ENCODE data around the gene SOAT1. TPM values are rescaled to one million over a fixed set of nuclear protein-coding genes. Genes with fewer than 3 reads are reported as not detected.
"Not testable (repeated sequence)": the region's sequence is repeated elsewhere in the genome, so short reads cannot be mapped to it uniquely, and the experiment has no call there.

Gene SOAT1
- polyA plus RNA-seq, 1 of the 3 experiments (the other 2 are of a cell fraction): 8.1 TPM

GRCh38 chr1:179385510-179385909 is 91.9 kb downstream of the SOAT1 start:
- Histone ChIP-seq H3F3A (replicated peaks; ENCODE audit: insufficient read depth) (no peaks in the 10 kb centered on the region), H3K9me3 (no peaks in the 10 kb centered on the region), H3K4me3 (ENCODE audit: low read depth in 2 of 2, low read length in 1 of 2) (no peak overlapping the region), H3K9ac (no peak overlapping the region), H4K20me1 (ENCODE audit: insufficient read depth) (no peaks in the 10 kb centered on the region), H3K27me3 (ENCODE audit: insufficient read depth) (no peaks in the 10 kb centered on the region), H3K79me2 (ENCODE audit: insufficient read depth) (no peaks in the 10 kb centered on the region), H2AFZ (ENCODE audit: low read depth) (no peak overlapping the region), H3K36me3 (replicated peaks in 1 of 2; ENCODE audit: control insufficient read depth in 1 of 2, insufficient read depth in 2 of 2, low read length in 1 of 2) (no peaks in the 10 kb centered on the region), H3K4me2 (no peak overlapping the region), H3K9me2 (no peaks in the 10 kb centered on the region), H3K27ac (ENCODE audit: low read depth in 2 of 2, low read length in 1 of 2) (no peak overlapping the region), H3K4me1 (ENCODE audit: control insufficient read depth in 1 of 2, insufficient read depth in 2 of 2, low read depth in 1 of 2, low read length in 1 of 2) (no peaks in the 10 kb centered on the region)
- ChIA-PET CTCF (no interaction called here), POLR2A (interaction anchor here (0.6 kb wide), 1 partner anchor 1927 kb away, joined by 3 read pairs; no protein-coding TSS in a partner anchor)
- no peak for TF ChIP-seq FOSL2 (IDR thresholded peaks at IDR 0.05; ENCODE audit: borderline replicate concordance, low read depth)
- no peak for TF ChIP-seq SIN3A (IDR thresholded peaks at IDR 0.05; ENCODE audit: borderline replicate concordance, low read depth, low read length)
- TF ChIP-seq FOXJ3 (CRISPR knock-in tag; IDR thresholded peaks at IDR 0.05): no peak
- TF ChIP-seq, protein P1, sequence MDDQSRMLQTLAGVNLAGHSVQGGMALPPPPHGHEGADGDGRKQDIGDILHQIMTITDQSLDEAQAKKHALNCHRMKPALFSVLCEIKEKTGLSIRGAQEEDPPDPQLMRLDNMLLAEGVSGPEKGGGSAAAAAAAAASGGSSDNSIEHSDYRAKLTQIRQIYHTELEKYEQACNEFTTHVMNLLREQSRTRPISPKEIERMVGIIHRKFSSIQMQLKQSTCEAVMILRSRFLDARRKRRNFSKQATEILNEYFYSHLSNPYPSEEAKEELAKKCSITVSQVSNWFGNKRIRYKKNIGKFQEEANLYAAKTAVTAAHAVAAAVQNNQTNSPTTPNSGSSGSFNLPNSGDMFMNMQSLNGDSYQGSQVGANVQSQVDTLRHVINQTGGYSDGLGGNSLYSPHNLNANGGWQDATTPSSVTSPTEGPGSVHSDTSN (IDR thresholded peaks at IDR 0.05): no peak
- no peak for TF ChIP-seq GATA2 (CRISPR knock-in tag; IDR thresholded peaks at IDR 0.05)
- TF ChIP-seq NFIC (IDR thresholded peaks at IDR 0.05; ENCODE audit: borderline replicate concordance): no peak
- no peak for TF ChIP-seq CHD2 (IDR thresholded peaks at IDR 0.05; ENCODE audit: low read length, partially characterized antibody)
- TF ChIP-seq, protein P2, sequence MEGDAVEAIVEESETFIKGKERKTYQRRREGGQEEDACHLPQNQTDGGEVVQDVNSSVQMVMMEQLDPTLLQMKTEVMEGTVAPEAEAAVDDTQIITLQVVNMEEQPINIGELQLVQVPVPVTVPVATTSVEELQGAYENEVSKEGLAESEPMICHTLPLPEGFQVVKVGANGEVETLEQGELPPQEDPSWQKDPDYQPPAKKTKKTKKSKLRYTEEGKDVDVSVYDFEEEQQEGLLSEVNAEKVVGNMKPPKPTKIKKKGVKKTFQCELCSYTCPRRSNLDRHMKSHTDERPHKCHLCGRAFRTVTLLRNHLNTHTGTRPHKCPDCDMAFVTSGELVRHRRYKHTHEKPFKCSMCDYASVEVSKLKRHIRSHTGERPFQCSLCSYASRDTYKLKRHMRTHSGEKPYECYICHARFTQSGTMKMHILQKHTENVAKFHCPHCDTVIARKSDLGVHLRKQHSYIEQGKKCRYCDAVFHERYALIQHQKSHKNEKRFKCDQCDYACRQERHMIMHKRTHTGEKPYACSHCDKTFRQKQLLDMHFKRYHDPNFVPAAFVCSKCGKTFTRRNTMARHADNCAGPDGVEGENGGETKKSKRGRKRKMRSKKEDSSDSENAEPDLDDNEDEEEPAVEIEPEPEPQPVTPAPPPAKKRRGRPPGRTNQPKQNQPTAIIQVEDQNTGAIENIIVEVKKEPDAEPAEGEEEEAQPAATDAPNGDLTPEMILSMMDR (IDR thresholded peaks at IDR 0.05): no peak
- no peak for TF ChIP-seq RXRA (IDR thresholded peaks at IDR 0.05; ENCODE audit: borderline replicate concordance, low read depth)
- no peak for TF ChIP-seq MXI1 (IDR thresholded peaks at IDR 0.05; ENCODE audit: low read depth, low read length)
- no peak for DNase-seq
- whole genome bisulfite sequencing (ENCODE audit: low lambda C conversion rate): 91% methylated on average over 1 of the region's 1 CpG

- peaks cover 8% of the 10 kb centered on the region; the same call in 1 of the 2 replicates for H3K9me3 ChIP-seq
- no peak overlapping the region for H3K4me3 ChIP-seq (ENCODE audit: low read depth in 2 of 2, low read length in 1 of 2)
- no peaks in the 10 kb centered on the region for H4K20me1 ChIP-seq (ENCODE audit: insufficient read depth)
- WGBS (ENCODE audit: low lambda C conversion rate): 74% methylated on average over 3 of the region's 3 CpGs
- H3F3A ChIP-seq (replicated peaks; ENCODE audit: insufficient read depth): no peaks in the 10 kb centered on the region
- H3K79me2 ChIP-seq (ENCODE audit: insufficient read depth): no peaks in the 10 kb centered on the region
- H3K9ac ChIP-seq: no peak overlapping the region
- H3K9me2 ChIP-seq: no peaks in the 10 kb centered on the region
- no peak for DNase-seq
- H2AFZ ChIP-seq (ENCODE audit: low read depth): no peak overlapping the region
- no peak overlapping the region for H3K27ac ChIP-seq (ENCODE audit: low read depth in 2 of 2, low read length in 1 of 2)
- H3K27me3 ChIP-seq (ENCODE audit: insufficient read depth): no peaks in the 10 kb centered on the region
- TF ChIP-seq FOXJ3 (CRISPR knock-in tag; IDR thresholded peaks at IDR 0.05): no peak
- TF ChIP-seq GATA2 (CRISPR knock-in tag; IDR thresholded peaks at IDR 0.05): no peak
- no peak for TF ChIP-seq CHD2 (IDR thresholded peaks at IDR 0.05; ENCODE audit: low read length, partially characterized antibody)
- no peak for TF ChIP-seq TAF1 (IDR thresholded peaks at IDR 0.05; ENCODE audit: borderline replicate concordance, low read depth, low read length)
- no peak for TF ChIP-seq EP300 (IDR thresholded peaks at IDR 0.05; ENCODE audit: borderline replicate concordance in 1 of 2, low read depth in 1 of 2, low read length in 1 of 2)
- TF ChIP-seq, protein P3, sequence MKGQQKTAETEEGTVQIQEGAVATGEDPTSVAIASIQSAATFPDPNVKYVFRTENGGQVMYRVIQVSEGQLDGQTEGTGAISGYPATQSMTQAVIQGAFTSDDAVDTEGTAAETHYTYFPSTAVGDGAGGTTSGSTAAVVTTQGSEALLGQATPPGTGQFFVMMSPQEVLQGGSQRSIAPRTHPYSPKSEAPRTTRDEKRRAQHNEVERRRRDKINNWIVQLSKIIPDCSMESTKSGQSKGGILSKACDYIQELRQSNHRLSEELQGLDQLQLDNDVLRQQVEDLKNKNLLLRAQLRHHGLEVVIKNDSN (IDR thresholded peaks at IDR 0.05; ENCODE audit: borderline replicate concordance, low read depth): no peak
- no peak for TF ChIP-seq GABPA (IDR thresholded peaks at IDR 0.05; ENCODE audit: low read depth)
- TF ChIP-seq MAX (IDR thresholded peaks at IDR 0.05; ENCODE audit: low read depth): no peak
- TF ChIP-seq YY1 (IDR thresholded peaks at IDR 0.05; ENCODE audit: low read depth): no peak
- no peak for TF ChIP-seq TEAD4 (IDR thresholded peaks at IDR 0.05; ENCODE audit: borderline replicate concordance, insufficient read depth)
- no peak for TF ChIP-seq RXRA (IDR thresholded peaks at IDR 0.05; ENCODE audit: borderline replicate concordance, low read depth)
- TF ChIP-seq NFIC (IDR thresholded peaks at IDR 0.05; ENCODE audit: borderline replicate concordance): no peak
- POLR2A ChIA-PET: no interaction called here
- H3K36me3 ChIP-seq (replicated peaks in 1 of 2; ENCODE audit: control insufficient read depth in 1 of 2, insufficient read depth in 2 of 2, low read length in 1 of 2): no peaks in the 10 kb centered on the region
- H3K4me2 ChIP-seq: no peak overlapping the region
- CTCF ChIA-PET: no interaction called here
- H3K4me1 ChIP-seq (ENCODE audit: control insufficient read depth in 1 of 2, insufficient read depth in 2 of 2, low read depth in 1 of 2, low read length in 1 of 2): no peaks in the 10 kb centered on the region
Measured at GRCh38 chr1:179393721-179394120, 100.1 kb downstream of the SOAT1 start.

GRCh38 chr1:179399399-179399798 is 105.8 kb downstream of the SOAT1 start:
- POLR2A ChIA-PET; H3K4me1 ChIP-seq (ENCODE audit: control insufficient read depth in 1 of 2, insufficient read depth in 2 of 2, low read depth in 1 of 2, low read length in 1 of 2); H3K27me3 ChIP-seq (ENCODE audit: insufficient read depth); H4K20me1 ChIP-seq (ENCODE audit: insufficient read depth); H3K36me3 ChIP-seq (replicated peaks in 1 of 2; ENCODE audit: control insufficient read depth in 1 of 2, insufficient read depth in 2 of 2, low read length in 1 of 2); H3K9me2 ChIP-seq; H3K4me3 ChIP-seq (ENCODE audit: low read depth in 2 of 2, low read length in 1 of 2); H3F3A ChIP-seq (replicated peaks; ENCODE audit: insufficient read depth); H2AFZ ChIP-seq (ENCODE audit: low read depth); H3K9ac ChIP-seq; H3K79me2 ChIP-seq (ENCODE audit: insufficient read depth); H3K4me2 ChIP-seq; DNase-seq; CTCF ChIA-PET; H3K9me3 ChIP-seq; H3K27ac ChIP-seq (ENCODE audit: low read depth in 2 of 2, low read length in 1 of 2): not testable (repeated sequence)
- WGBS (ENCODE audit: low lambda C conversion rate): 64% methylated on average over 2 of the region's 2 CpGs

All from SK-N-SH (cell line).